GM19395 (cell line): Measurements from ENCODE around the gene CFAP221.

ENCODE experiments used
- ATAC-seq: cut with Tn5 transposase; IDR thresholded peaks from one replicate; pipeline ENCODE4 v1.9.1; 2021; ENCODE audit warnings: mild to moderate bottlenecking, moderate library complexity; ENCODE audit not compliant: unreplicated experiment

The CFAP221 gene

DNA sequence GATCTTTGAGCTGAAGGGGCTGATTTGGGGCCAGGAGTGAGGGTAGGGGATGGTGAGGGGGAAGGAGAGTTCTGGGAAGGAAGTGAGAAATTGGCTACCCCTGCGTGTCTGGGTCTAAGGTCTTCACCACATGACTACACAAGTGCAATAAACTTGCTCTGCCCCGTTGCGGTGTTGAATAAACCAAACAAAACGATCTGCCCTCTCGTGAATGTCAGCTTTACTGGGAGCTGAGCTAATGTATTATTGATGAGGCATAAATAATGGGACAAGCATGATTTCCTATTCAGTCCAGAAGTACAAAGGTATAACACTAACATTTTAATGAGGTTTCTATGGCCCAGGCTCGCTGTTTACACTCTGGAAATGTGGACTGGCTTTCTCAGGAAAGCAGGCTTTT, 8.0 kb upstream of the CFAP221 start:
- ATAC-seq: no peak

DNA sequence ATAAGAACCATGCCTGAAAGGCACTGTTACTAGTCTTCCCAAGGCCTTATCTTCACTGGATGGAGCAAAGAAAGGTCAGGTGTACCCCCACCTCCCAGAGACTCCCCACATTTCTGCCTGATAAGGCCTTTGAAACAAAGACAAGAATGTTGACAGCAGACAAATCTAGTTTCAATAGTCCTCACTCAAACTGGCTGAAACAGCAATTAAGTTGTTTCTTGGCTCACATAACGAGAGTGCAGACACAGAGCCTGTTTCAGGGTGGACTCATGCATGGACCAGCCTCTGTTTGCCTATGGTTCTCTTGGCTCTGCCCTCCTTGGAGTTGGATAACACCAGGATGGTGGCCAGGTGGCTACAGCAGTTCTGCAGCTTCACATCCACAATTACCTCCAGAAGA, 7.5 kb upstream of the CFAP221 start:
- no peak for ATAC-seq

GRCh38 chr2:119537792-119538191, 6.5 kb upstream of the CFAP221 start:
- no peak for ATAC-seq

DNA sequence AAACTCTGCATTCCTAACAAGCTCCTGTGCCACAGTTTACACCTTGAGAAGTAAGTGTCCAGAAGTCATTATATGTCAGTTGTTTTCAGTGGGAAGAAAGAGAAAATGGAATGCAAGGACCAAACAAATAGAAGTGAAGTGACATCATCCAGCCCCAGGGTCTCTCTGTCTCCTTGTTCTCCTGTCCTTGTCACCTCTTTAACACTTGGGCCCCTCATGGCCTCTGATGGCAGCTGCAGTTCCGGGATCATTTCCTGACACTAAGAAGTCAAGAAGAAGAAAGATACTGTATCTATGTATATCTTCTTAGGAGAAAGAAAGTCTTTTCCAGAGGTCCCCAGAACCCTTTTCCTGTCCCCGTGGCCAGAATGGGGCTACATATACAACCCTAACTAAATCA, 2.8 kb upstream of the CFAP221 start:
- ATAC-seq: no peak

DNA sequence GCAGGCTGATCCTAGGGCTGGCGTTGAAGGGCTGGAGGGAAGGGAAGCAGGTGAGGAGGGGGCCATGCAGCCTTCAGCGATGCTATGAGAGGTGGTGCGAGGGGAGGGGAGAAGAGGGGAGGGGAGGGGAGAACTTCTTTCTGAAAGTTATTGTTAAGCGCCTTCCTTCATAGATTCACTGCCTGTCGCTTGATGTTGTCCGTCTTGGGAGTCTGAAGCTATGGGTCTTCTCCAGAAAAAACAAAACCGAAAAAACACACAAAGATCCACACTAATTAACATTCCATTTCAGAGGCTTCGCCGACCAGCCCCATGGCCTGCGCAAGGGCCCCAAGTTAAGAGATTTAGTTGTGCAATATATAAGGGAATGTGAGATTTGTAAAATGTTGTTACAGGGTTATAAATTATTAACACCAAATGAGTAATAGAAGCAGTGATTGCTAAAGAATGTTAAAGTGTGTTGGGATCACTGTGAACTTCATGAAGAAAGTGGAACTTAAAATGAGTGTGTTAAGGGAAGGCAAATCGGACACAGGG, 758 bp downstream of the CFAP221 start:
- no peak for ATAC-seq

- no peak for ATAC-seq
Observed at GRCh38 chr2:119545754-119546446, 1.7 kb downstream of the CFAP221 start.

- no peak for ATAC-seq
Observed at GRCh38 chr2:119546447-119546767, 2.2 kb downstream of the CFAP221 start.

- ATAC-seq: no peak
Observed at GRCh38 chr2:119548516-119549120, 4.4 kb downstream of the CFAP221 start.

DNA sequence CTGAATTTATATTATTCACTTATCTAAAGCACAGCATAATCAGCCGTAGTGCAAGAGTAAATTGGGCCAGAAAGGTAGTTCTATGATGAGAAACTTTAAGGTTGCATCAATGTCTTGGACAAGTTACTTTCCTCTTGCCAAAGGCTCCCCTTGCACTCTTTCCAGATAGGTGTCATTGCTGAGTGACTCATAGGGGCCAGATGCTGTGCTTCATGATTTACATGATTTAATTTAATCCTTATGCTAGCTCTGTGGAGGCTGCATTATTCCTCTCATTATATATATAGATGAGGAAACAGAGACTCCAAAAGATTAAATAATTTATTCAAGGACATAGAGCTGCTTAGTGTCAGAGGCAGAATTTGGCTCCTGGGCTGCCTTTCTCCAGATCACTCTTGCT, 5.0 kb downstream of the CFAP221 start:
- no peak for ATAC-seq

GRCh38 chr2:119550346-119550745, 6.1 kb downstream of the CFAP221 start:
- no peak for ATAC-seq

DNA sequence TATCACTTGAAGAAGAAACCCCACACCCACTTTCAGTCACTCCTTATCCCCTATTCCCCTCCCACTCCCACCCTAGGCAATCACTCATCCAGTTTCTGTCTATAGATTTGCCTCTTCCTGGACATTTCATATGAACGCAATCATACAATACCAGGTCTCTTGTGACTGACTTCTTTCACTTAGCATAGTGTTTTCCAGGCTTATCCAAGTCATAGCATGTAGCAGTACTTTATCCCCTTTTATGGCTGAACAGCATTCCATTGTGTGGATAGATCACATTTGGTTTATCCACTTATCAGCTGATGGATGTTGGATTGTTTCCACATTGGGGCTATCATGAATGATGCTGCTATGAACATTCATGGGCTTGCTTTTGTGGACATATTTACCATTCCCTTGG, 6.6 kb downstream of the CFAP221 start:
- no peak for ATAC-seq

DNA sequence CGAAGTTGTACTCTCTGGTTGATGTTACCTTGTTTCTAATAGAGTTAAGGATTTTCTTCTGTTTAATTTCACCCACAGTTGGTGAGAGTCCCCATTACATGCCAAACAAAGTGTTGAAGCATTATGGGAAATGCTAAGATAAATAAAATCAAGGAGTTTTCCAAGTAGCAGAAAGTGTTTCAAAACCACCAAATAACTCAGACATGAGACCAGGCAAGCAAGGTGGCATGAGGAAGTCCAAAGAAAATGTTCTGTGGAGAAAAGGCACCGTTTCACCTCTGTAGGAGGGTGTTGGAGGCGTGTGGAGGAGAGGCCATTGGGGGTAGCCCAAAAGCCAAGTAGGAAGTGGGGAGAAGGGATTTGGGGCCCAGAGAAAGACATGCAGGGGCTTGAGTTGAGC, 8.7 kb downstream of the CFAP221 start:
- ATAC-seq: no peak

DNA sequence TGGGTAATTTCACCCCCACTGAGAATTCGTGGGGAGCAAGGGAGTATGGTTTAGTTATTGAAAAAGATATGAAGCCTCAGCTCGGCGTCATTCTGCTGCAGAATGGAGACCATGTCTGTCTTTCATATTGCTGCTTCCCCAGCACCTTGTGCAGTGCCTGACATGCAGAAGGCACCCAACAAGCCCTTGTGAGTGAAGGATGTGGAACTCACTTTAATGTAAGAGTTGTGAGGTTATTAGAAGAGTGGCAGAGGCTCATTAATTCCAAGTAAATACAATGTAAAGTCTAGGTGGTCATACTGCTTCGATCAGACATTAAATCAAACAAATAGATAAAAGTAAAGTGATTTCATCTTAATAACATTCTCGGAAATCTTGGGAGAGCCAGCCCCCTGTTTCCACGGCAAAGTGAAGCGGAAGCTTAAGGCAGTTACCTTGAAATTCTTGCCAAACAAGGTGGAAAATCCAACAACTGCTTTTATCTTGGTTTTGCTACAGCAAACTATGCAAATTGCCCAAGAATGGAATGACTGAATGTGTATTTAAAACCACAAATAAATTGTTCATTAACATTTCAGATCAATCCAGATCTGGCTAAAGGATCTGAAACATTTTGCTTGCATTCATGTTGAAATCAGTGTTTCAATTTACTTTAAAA, 9.6 kb downstream of the CFAP221 start:
- ATAC-seq: no peak

DNA sequence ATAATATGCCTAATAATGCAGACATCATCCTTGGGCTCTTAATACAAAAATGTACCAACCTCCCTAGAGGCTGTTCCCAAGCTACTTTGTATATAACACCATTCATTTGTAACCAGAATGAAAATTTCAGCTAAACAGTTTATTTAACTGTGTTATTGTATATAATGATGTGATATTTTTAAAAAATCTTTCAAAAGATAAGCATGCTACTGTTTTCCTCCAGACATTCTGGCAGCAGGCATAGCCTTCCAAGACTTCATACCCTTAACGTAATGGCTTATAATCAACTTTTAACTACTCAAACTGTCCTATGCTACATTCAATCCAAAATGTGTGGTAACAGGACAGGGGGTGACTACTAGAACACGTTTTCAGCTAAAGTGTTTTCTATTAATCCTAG, 21.2 kb downstream of the CFAP221 start:
- ATAC-seq: no peak

DNA sequence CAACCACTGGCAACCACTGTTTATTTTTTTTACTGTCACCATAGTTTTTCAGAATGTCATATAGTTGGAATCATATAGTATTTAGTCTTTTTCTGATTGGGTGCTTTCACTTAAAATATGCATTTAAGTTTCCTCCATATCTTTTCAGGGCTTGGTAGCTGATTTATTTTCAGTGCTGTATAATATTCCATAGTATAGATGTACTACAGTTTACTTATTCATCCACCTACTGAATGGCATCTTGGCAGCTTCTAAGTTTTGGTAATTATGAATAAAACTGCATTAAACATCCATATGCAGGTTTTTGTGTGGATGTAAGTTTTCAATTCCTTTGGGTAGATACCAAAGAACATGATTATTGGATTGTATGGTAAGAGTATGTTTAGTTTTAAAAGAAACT, 23.0 kb downstream of the CFAP221 start:
- ATAC-seq: no peak

- peak; percentile 99 for ATAC-seq
Observed at GRCh38 chr2:119574108-119574815, 30.0 kb downstream of the CFAP221 start.

DNA sequence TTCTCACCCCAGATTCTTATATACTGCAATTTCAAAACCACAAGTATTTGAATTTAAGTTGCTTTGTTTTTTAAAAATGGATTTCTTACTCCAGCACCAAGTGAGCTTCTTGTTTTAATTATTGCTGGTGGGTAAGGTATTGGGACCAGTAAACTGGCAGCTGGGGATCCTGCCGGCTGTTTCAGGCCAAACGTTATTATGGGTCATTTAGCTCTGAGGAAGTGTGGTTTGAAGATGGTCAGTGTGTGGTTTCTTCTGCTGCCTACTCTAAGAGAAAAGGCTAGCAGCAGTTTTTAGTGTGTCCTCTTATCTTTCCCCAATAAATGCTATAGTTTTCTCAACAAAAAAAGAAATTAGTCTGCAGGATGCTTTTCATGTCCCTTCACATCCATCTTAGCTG, 30.6 kb downstream of the CFAP221 start:
- ATAC-seq: no peak

- ATAC-seq: no peak
Observed at GRCh38 chr2:119575439-119575838, 31.2 kb downstream of the CFAP221 start.

DNA sequence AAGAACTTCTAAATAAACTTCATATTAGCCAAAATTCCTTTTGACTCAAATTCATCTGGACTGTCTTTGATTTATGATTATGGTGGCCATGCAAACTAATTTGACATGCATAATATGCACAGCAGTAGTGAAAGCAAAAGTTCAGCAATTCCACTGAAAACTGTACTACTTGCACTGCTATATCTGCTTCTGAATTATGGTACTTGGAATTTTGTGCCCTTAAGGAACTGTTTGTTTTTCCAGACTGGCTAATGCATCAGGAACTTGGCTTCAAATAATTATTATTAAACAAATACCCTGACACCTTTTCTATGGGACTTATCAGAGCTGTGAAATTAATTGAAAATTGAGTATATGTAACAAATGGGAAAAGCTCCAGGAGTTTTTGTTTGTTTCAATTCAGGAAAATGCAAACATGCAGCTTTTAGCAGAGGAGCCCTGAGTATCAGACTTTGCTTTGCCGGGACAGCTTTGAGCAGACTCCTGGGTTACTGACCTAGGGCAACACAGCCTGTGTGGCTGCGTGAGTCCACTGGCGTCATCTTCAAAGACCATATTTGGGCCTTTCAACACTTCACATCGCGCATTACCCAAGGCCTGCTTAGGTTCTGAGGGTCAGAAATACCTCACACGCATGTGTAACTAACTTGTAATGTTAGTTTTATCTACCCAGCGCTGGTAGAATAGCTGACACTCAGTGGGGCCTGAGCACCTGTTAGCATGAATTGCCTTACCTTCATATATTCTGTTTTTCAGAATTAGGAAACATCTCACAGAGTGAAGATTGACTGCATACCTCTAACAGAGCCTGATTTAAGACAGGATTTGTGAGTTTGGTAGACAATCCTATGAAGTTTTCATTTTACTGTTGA, 35.4 kb downstream of the CFAP221 start:
- ATAC-seq: no peak

DNA sequence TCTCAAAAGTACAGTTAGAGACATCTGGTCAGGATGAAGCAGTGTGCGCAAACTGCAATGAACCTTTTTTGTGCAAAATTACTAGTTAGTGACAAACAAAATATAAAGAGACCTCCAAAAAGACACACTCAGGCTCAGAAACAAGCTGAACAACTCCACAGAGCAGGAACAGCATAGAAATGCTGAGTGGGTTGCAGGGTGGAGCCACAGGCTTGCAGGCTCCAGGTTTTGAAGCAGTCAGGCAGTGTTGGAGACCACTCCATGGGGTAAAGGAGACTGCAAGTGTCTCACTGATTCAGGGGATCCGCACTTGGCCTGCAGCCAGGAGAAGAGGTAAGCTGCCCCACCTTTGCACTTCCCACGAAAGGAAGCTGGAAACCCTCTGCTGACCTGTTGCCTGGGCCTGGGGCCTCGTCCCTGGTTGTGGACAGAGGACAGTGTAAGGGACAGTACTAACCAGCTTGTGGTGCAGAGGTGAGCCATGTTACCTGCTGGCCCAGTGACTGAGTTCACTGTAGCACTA, 36.4 kb downstream of the CFAP221 start:
- no peak for ATAC-seq
